K562 (cell line): ENCODE measurements around the gene MYO18A.

Source experiments
- CEBPB ChIP-seq: fragments of 450-650 bp; IDR thresholded peaks from 2 replicates; pipeline ENCODE4 v1.6.1; 2016; ENCODE audit warnings: missing genetic modification characterization, missing compliant biosample characterization
- EP300 ChIP-seq: IDR thresholded peaks from 2 replicates; pipeline ENCODE4 v1.6.1; 2012; ENCODE audit warnings: low read length, improper control_type of control experiment
- PRPF4 ChIP-seq: fragments of 200-400 bp; formaldehyde crosslinking; IDR thresholded peaks from one replicate; pipeline ENCODE4 v1.6.1; 2017; ENCODE audit warnings: low read length, low read depth, mild to moderate bottlenecking; ENCODE audit not compliant: insufficient read depth, poor library complexity, severe bottlenecking
- RFX5 ChIP-seq: IDR thresholded peaks from 2 replicates; pipeline ENCODE4 v1.6.1; 2011; ENCODE audit warnings: low read depth, mild to moderate bottlenecking, improper control_type of control experiment, low read length
- SIX5 ChIP-seq, 2 experiments: IDR thresholded peaks; 2 replicates each; pipeline ENCODE4 v1.6.1; 2011; ENCODE audit warnings: low read length in 2 of 2, borderline replicate concordance in 1 of 2, low read depth in 1 of 2, mild to moderate bottlenecking in 1 of 2, moderate library complexity in 1 of 2; ENCODE audit not compliant: insufficient read depth in 1 of 2
- TF ChIP-seq, protein P1 (sequence below): sonication (generic); formaldehyde crosslinking; IDR thresholded peaks from 2 replicates; pipeline ENCODE4 v1.8.1; 2023; ENCODE audit warnings: mild to moderate bottlenecking, missing genetic modification reagents
- TF ChIP-seq, protein P2 (sequence below), 3 experiments: IDR thresholded peaks in 2 of 3; conservative IDR thresholded peaks in 1 of 3; 2 replicates each; pipeline ENCODE4 v1.5.1; 2011 to 2012; ENCODE audit warnings: low read length in 3 of 3, mild to moderate bottlenecking in 3 of 3, control low read depth in 2 of 3, improper control_type of control experiment in 1 of 3, inconsistent platforms in 1 of 3, low read depth in 1 of 3, mixed read lengths in 1 of 3, moderate library complexity in 1 of 3; ENCODE audit not compliant: insufficient read depth in 2 of 3
- TF ChIP-seq, protein P3 (sequence below): sonication (generic); formaldehyde crosslinking; IDR thresholded peaks from 2 replicates; pipeline ENCODE4 v1.9.0; 2022; ENCODE audit warnings: mild to moderate bottlenecking, missing genetic modification reagents
- TF ChIP-seq, protein P4 (sequence below): fragments of 250-450 bp; sonication (Bioruptor Pico); IDR thresholded peaks from 2 replicates; pipeline ENCODE4 v1.4.0; 2020; ENCODE audit warnings: mild to moderate bottlenecking, moderate library complexity

DNA sequence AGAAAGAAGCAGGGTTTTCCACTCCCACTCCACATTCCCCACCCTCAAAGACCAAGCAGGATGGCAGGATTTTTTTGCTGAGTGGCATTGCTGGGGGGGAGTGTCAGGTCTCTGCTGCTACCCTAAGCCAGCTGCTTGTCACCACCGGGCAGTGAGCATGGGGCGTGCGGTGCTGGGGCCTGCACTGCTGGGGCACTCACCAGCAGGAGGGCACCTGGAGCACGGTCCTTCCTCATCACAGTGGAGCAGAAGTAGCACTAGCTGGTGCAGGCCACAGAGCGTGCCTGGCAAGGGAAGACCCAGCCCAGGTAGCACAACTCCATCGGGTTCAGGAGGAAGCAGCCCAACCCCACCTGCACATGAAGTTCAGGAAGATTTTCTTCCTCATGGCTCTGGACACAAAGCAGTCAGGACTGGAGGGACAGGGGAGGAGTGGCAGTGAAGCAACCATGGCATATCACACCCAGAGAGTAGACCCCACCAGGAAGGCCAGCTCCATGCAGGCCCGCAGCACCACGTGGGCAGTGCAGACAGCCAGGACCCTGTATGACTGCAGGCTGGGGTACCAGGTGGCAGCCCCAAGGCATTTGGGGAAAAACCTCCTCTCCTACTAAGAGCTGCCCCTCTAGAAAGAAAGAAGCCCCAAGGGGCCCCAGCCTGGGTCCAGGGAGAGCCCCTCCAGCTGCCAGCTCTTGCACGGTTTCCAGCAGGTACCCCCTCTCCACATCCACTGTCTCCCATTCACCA, 16.7 kb upstream of the MYO18A start:
- TF ChIP-seq, protein P1, sequence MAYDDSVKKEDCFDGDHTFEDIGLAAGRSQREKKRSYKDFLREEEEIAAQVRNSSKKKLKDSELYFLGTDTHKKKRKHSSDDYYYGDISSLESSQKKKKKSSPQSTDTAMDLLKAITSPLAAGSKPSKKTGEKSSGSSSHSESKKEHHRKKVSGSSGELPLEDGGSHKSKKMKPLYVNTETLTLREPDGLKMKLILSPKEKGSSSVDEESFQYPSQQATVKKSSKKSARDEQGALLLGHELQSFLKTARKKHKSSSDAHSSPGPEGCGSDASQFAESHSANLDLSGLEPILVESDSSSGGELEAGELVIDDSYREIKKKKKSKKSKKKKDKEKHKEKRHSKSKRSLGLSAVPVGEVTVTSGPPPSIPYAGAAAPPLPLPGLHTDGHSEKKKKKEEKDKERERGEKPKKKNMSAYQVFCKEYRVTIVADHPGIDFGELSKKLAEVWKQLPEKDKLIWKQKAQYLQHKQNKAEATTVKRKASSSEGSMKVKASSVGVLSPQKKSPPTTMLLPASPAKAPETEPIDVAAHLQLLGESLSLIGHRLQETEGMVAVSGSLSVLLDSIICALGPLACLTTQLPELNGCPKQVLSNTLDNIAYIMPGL (CRISPR knock-in tag), result no peak
- TF ChIP-seq EP300, result no peak
- TF ChIP-seq RFX5, result no peak
- TF ChIP-seq, protein P2, sequence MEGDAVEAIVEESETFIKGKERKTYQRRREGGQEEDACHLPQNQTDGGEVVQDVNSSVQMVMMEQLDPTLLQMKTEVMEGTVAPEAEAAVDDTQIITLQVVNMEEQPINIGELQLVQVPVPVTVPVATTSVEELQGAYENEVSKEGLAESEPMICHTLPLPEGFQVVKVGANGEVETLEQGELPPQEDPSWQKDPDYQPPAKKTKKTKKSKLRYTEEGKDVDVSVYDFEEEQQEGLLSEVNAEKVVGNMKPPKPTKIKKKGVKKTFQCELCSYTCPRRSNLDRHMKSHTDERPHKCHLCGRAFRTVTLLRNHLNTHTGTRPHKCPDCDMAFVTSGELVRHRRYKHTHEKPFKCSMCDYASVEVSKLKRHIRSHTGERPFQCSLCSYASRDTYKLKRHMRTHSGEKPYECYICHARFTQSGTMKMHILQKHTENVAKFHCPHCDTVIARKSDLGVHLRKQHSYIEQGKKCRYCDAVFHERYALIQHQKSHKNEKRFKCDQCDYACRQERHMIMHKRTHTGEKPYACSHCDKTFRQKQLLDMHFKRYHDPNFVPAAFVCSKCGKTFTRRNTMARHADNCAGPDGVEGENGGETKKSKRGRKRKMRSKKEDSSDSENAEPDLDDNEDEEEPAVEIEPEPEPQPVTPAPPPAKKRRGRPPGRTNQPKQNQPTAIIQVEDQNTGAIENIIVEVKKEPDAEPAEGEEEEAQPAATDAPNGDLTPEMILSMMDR (IDR thresholded peaks at IDR 0.05 in 2 of 3, conservative IDR thresholded peaks at IDR 0.05 in 1 of 3; ENCODE audit: insufficient read depth in 2 of 3, low read depth in 1 of 3, low read length in 3 of 3), result no peak
- TF ChIP-seq, protein P3, sequence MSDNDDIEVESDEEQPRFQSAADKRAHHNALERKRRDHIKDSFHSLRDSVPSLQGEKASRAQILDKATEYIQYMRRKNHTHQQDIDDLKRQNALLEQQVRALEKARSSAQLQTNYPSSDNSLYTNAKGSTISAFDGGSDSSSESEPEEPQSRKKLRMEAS (CRISPR knock-in tag), result no peak
- no peak for TF ChIP-seq CEBPB
- TF ChIP-seq PRPF4, result no peak
- no peak for TF ChIP-seq SIX5 (IDR thresholded peaks at IDR 0.05; ENCODE audit: borderline replicate concordance in 1 of 2, insufficient read depth in 1 of 2, low read depth in 1 of 2, low read length in 2 of 2)
- TF ChIP-seq, protein P4, sequence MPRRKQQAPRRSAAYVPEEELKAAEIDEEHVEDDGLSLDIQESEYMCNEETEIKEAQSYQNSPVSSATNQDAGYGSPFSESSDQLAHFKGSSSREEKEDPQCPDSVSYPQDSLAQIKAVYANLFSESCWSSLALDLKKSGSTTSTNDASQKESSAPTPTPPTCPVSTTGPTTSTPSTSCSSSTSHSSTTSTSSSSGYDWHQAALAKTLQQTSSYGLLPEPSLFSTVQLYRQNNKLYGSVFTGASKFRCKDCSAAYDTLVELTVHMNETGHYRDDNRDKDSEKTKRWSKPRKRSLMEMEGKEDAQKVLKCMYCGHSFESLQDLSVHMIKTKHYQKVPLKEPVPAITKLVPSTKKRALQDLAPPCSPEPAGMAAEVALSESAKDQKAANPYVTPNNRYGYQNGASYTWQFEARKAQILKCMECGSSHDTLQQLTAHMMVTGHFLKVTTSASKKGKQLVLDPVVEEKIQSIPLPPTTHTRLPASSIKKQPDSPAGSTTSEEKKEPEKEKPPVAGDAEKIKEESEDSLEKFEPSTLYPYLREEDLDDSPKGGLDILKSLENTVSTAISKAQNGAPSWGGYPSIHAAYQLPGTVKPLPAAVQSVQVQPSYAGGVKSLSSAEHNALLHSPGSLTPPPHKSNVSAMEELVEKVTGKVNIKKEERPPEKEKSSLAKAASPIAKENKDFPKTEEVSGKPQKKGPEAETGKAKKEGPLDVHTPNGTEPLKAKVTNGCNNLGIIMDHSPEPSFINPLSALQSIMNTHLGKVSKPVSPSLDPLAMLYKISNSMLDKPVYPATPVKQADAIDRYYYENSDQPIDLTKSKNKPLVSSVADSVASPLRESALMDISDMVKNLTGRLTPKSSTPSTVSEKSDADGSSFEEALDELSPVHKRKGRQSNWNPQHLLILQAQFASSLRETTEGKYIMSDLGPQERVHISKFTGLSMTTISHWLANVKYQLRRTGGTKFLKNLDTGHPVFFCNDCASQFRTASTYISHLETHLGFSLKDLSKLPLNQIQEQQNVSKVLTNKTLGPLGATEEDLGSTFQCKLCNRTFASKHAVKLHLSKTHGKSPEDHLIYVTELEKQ (CRISPR knock-in tag), result no peak
